H9 (cell line): ENCODE measurements around the gene NKIRAS2. TPM values are rescaled to one million over a fixed set of nuclear protein-coding genes. Genes with fewer than 3 reads are reported as not detected.

Experiments used
- DNase-seq: peaks from one replicate; pipeline ENCODE4 v3.0.0-alpha.2; 2017
- H2AFZ ChIP-seq: one replicate; pipeline ENCODE4 v1.6.1; 2013; ENCODE audit warnings: mild to moderate bottlenecking, low read length, control low read depth, moderate library complexity
- H2AK5ac ChIP-seq: 2 replicates; pipeline ENCODE4 v1.6.1; 2013; ENCODE audit warnings: low read length, control low read depth, mixed read lengths; ENCODE audit not compliant: insufficient read length
- H2BK120ac ChIP-seq: one replicate; pipeline ENCODE4 v1.6.1; 2013; ENCODE audit warnings: low read depth, mild to moderate bottlenecking, low read length, control low read depth, inconsistent platforms; ENCODE audit not compliant: poor library complexity, severe bottlenecking
- H2BK12ac ChIP-seq: 2 replicates; pipeline ENCODE4 v1.6.1; 2013; ENCODE audit warnings: low read length, control low read depth, mixed read lengths, low read depth; ENCODE audit not compliant: insufficient read length
- H2BK15ac ChIP-seq: 2 replicates; pipeline ENCODE4 v1.6.1; 2013; ENCODE audit warnings: low read depth, low read length, control low read depth
- H2BK20ac ChIP-seq: one replicate; pipeline ENCODE4 v1.6.1; 2013; ENCODE audit warnings: low read depth, mild to moderate bottlenecking, low read length, control low read depth, inconsistent platforms; ENCODE audit not compliant: poor library complexity, severe bottlenecking
- H2BK5ac ChIP-seq: 2 replicates; pipeline ENCODE4 v1.6.1; 2013; ENCODE audit warnings: low read length, control low read depth, mixed read lengths; ENCODE audit not compliant: insufficient read length
- H3K14ac ChIP-seq: 2 replicates; pipeline ENCODE4 v1.6.1; 2013; ENCODE audit warnings: low read length, control low read depth; ENCODE audit not compliant: insufficient read depth
- H3K18ac ChIP-seq: 2 replicates; pipeline ENCODE4 v1.6.1; 2013; ENCODE audit warnings: low read depth, mild to moderate bottlenecking, mixed read lengths, low read length, control low read depth; ENCODE audit not compliant: insufficient read length
- H3K23ac ChIP-seq: 2 replicates; pipeline ENCODE4 v1.6.1; 2013; ENCODE audit warnings: low read length, control low read depth, mixed read lengths, low read depth; ENCODE audit not compliant: insufficient read length
- H3K23me2 ChIP-seq: 2 replicates; pipeline ENCODE4 v1.6.1; 2013; ENCODE audit warnings: low read depth, mild to moderate bottlenecking, mixed read lengths, low read length, control low read depth; ENCODE audit not compliant: insufficient read length, poor library complexity, severe bottlenecking
- H3K27ac ChIP-seq: 2 replicates; pipeline ENCODE4 v1.5.1; 2013; ENCODE audit warnings: low read length, control low read depth, mixed read lengths, low read depth; ENCODE audit not compliant: insufficient read length
- H3K27me3 ChIP-seq: 2 replicates; pipeline ENCODE4 v1.6.1; 2013; ENCODE audit warnings: low read length, control low read depth, inconsistent platforms; ENCODE audit not compliant: insufficient read depth
- H3K4ac ChIP-seq: 2 replicates; pipeline ENCODE4 v1.6.1; 2013; ENCODE audit warnings: low read depth, mild to moderate bottlenecking, control low read depth, inconsistent platforms, low read length, moderate library complexity
- H3K4me1 ChIP-seq: 2 replicates; pipeline ENCODE4 v1.6.1; 2013; ENCODE audit warnings: low read length, control low read depth, inconsistent platforms; ENCODE audit not compliant: insufficient read depth
- H3K4me2 ChIP-seq: 2 replicates; pipeline ENCODE4 v1.6.1; 2013; ENCODE audit warnings: low read length, control low read depth, mixed read lengths; ENCODE audit not compliant: insufficient read length, insufficient read depth
- H3K56ac ChIP-seq: 2 replicates; pipeline ENCODE4 v1.6.1; 2013; ENCODE audit warnings: low read depth, mild to moderate bottlenecking, mixed read lengths, low read length, control low read depth; ENCODE audit not compliant: insufficient read length
- H3K79me1 ChIP-seq: 2 replicates; pipeline ENCODE4 v1.6.1; 2013; ENCODE audit warnings: low read depth, mild to moderate bottlenecking, moderate library complexity, low read length, control low read depth, inconsistent platforms; ENCODE audit not compliant: insufficient read depth, poor library complexity, severe bottlenecking
- H3K79me2 ChIP-seq: 2 replicates; pipeline ENCODE4 v1.6.1; 2013; ENCODE audit warnings: low read length, control low read depth, inconsistent platforms; ENCODE audit not compliant: insufficient read depth
- H3K9ac ChIP-seq: 2 replicates; pipeline ENCODE4 v1.6.1; 2013; ENCODE audit warnings: low read length, control low read depth, mixed read lengths; ENCODE audit not compliant: insufficient read length; ENCODE audit errors: extremely low read depth
- H3K9me3 ChIP-seq: one replicate; pipeline ENCODE4 v1.6.1; 2013; ENCODE audit warnings: low read depth, low read length, inconsistent platforms; ENCODE audit not compliant: control insufficient read depth
- H3T11ph ChIP-seq: one replicate; pipeline ENCODE4 v1.6.1; 2013; ENCODE audit warnings: mild to moderate bottlenecking, low read length, control low read depth, inconsistent platforms
- H4K20me1 ChIP-seq: one replicate; pipeline ENCODE4 v1.6.1; 2013; ENCODE audit not compliant: control insufficient read depth, insufficient read length, insufficient read depth
- H4K5ac ChIP-seq: 2 replicates; pipeline ENCODE4 v1.6.1; 2013; ENCODE audit warnings: low read depth, mild to moderate bottlenecking, mixed read lengths, low read length, control low read depth; ENCODE audit not compliant: insufficient read length
- H4K8ac ChIP-seq: replicated peaks from 2 replicates; pipeline ENCODE4 v1.6.1; 2013; ENCODE audit warnings: low read length, control low read depth, mixed read lengths, low read depth; ENCODE audit not compliant: insufficient read length
- H4K91ac ChIP-seq: 2 replicates; pipeline ENCODE4 v1.6.1; 2013; ENCODE audit warnings: low read depth, mild to moderate bottlenecking, moderate library complexity, mixed read lengths, low read length, control low read depth; ENCODE audit not compliant: insufficient read length
- H3K27ac Mint-ChIP-seq, 3 experiments: 2 replicates in 2 of 3; 3 replicates in 1 of 3; pipeline ENCODE4 v1.8.0; 2020 to 2021; ENCODE audit warnings: mixed read lengths in 3 of 3, mild to moderate bottlenecking in 1 of 3, moderate library complexity in 1 of 3
- H3K27me3 Mint-ChIP-seq: 2 replicates; pipeline ENCODE4 v1.8.0; 2021; ENCODE audit warnings: low read depth, mild to moderate bottlenecking, moderate library complexity, mixed read lengths
- H3K36me3 Mint-ChIP-seq, 3 experiments: 2 replicates in 2 of 3; 3 replicates in 1 of 3; pipeline ENCODE4 v1.8.0; 2020 to 2021; ENCODE audit warnings: low read depth in 3 of 3, mixed read lengths in 3 of 3; ENCODE audit not compliant: insufficient read depth in 1 of 3
- H3K4me1 Mint-ChIP-seq, 2 experiments: 2 replicates each; pipeline ENCODE4 v1.8.0; 2020; ENCODE audit warnings: mixed read lengths in 2 of 2
- H3K4me3 Mint-ChIP-seq, 2 experiments: 2 replicates in 1 of 2; 3 replicates in 1 of 2; pipeline ENCODE4 v1.8.0; 2020 to 2021; ENCODE audit warnings: mild to moderate bottlenecking in 2 of 2, mixed read lengths in 2 of 2, moderate library complexity in 1 of 2
- H3K9me3 Mint-ChIP-seq, 2 experiments: 2 replicates in 1 of 2; 3 replicates in 1 of 2; pipeline ENCODE4 v1.8.0; 2020; ENCODE audit warnings: mild to moderate bottlenecking in 2 of 2, mixed read lengths in 2 of 2, moderate library complexity in 1 of 2
- WGBS: extraction: QIAGEN DNeasy Blood & Tissue Kit; methylation state at CpG from one replicate; pipeline ENCODE4 v1.1.7; 2013; ENCODE audit warnings: missing lambda C conversion rate, low lambda C conversion rate, mixed read lengths; ENCODE audit not compliant: insufficient read length; ENCODE audit errors: extremely low coverage; 5-methylcytosine and 5-hydroxymethylcytosine counted together
- total RNA-seq: library from RNA; stranded (reverse); gene quantifications from 2 replicates; pipeline ENCODE4 v1.2.1, GENCODE V29; 2021
- TF ChIP-seq, protein P1 (sequence below): fragments of 200-600 bp; sonication (generic); conservative IDR thresholded peaks from 3 replicates; pipeline ENCODE4 v1.8.0; 2021; ENCODE audit warnings: antibody characterized with exemption, mild to moderate bottlenecking

NKIRAS2 gene
- total RNA-seq, 1 experiment from 2014 or later: 37.1 TPM

GRCh38 chr17:42058063-42058462 lies 38.2 kb downstream of the NKIRAS2 start:
- H3K27me3 ChIP-seq: no peaks in the 10 kb centered on the region
- no peak overlapping the region for H2BK120ac ChIP-seq
- 0 out of 2 replicates have a peak overlapping the region, but pooled peaks have one; percentile 31 for H3K14ac ChIP-seq
- no peak overlapping the region for H3K4me3 Mint-ChIP-seq
- H2BK15ac ChIP-seq: no peak overlapping the region
- H2AK5ac ChIP-seq: no peak overlapping the region
- no peak overlapping the region for H3K4ac ChIP-seq
- H3T11ph ChIP-seq: no peak overlapping the region
- H2AFZ ChIP-seq: no peak overlapping the region
- no peak overlapping the region for H2BK20ac ChIP-seq
- no peak overlapping the region for H3K56ac ChIP-seq
- no peak overlapping the region for H4K8ac ChIP-seq
- H3K4me2 ChIP-seq: no peak overlapping the region
- H4K91ac ChIP-seq: no peak overlapping the region
- H3K27ac Mint-ChIP-seq: no peak overlapping the region
- TF ChIP-seq, protein P1, sequence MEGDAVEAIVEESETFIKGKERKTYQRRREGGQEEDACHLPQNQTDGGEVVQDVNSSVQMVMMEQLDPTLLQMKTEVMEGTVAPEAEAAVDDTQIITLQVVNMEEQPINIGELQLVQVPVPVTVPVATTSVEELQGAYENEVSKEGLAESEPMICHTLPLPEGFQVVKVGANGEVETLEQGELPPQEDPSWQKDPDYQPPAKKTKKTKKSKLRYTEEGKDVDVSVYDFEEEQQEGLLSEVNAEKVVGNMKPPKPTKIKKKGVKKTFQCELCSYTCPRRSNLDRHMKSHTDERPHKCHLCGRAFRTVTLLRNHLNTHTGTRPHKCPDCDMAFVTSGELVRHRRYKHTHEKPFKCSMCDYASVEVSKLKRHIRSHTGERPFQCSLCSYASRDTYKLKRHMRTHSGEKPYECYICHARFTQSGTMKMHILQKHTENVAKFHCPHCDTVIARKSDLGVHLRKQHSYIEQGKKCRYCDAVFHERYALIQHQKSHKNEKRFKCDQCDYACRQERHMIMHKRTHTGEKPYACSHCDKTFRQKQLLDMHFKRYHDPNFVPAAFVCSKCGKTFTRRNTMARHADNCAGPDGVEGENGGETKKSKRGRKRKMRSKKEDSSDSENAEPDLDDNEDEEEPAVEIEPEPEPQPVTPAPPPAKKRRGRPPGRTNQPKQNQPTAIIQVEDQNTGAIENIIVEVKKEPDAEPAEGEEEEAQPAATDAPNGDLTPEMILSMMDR: no peak
- no peak overlapping the region for H4K5ac ChIP-seq
- no peaks in the 10 kb centered on the region; a peak in 1 of 5 replicates for H3K9me3 Mint-ChIP-seq
- H3K4me1 ChIP-seq: peaks cover 2% of the 10 kb centered on the region; the same call in 1 of the 2 replicates
- no peaks in the 10 kb centered on the region for H3K36me3 Mint-ChIP-seq
- no peak overlapping the region for H2BK12ac ChIP-seq
- H4K20me1 ChIP-seq: no peaks in the 10 kb centered on the region
- H3K9ac ChIP-seq: no peak overlapping the region
- peaks cover 33 to 56% of the 10 kb centered on the region in 2 experiments for H3K4me1 Mint-ChIP-seq
- DNase-seq: no peak
- H3K27me3 Mint-ChIP-seq: peaks cover 8% of the 10 kb centered on the region
- H2BK5ac ChIP-seq: no peak overlapping the region
- no peaks in the 10 kb centered on the region for H3K79me2 ChIP-seq
- H3K18ac ChIP-seq: no peak overlapping the region
- no peaks in the 10 kb centered on the region for H3K79me1 ChIP-seq
- H3K23me2 ChIP-seq: no peaks in the 10 kb centered on the region
- no peak overlapping the region for H3K23ac ChIP-seq
- WGBS: no CpG with 5 or more reads among the region's 7 CpGs
- no peaks in the 10 kb centered on the region for H3K9me3 ChIP-seq
- H3K27ac ChIP-seq: no peak overlapping the region
